Osteocyte (in vitro differentiated cells): ENCODE measurements around the gene IZUMO1. TPM values are rescaled to one million over a fixed set of nuclear protein-coding genes. Genes with fewer than 3 reads are reported as not detected.

Experiments
- DNase-seq: peaks from one replicate; pipeline ENCODE4 v3.0.0; 2021; ENCODE audit warnings: mixed read lengths; ENCODE audit not compliant: unreplicated experiment; ENCODE audit errors: extremely low spot score
- H3K27ac Mint-ChIP-seq: one replicate; pipeline ENCODE4 v1.8.0; 2021; ENCODE audit warnings: mild to moderate bottlenecking, mixed read lengths; ENCODE audit not compliant: unreplicated experiment
- H3K27me3 Mint-ChIP-seq: one replicate; pipeline ENCODE4 v1.8.0; 2021; ENCODE audit warnings: mixed read lengths; ENCODE audit not compliant: unreplicated experiment
- H3K36me3 Mint-ChIP-seq: one replicate; pipeline ENCODE4 v1.8.0; 2021; ENCODE audit warnings: mixed read lengths; ENCODE audit not compliant: unreplicated experiment
- H3K4me1 Mint-ChIP-seq: one replicate; pipeline ENCODE4 v1.8.0; 2021; ENCODE audit warnings: mixed read lengths; ENCODE audit not compliant: unreplicated experiment
- H3K4me3 Mint-ChIP-seq: one replicate; pipeline ENCODE4 v1.8.0; 2021; ENCODE audit warnings: mild to moderate bottlenecking, moderate library complexity, mixed read lengths; ENCODE audit not compliant: unreplicated experiment
- H3K9me3 Mint-ChIP-seq: one replicate; pipeline ENCODE4 v1.8.0; 2021; ENCODE audit warnings: mixed read lengths; ENCODE audit not compliant: unreplicated experiment
- total RNA-seq: library from RNA; stranded (reverse); gene quantifications from 2 replicates; pipeline ENCODE4 v1.2.1, GENCODE V29; 2021
- TF ChIP-seq, protein P1 (sequence below): fragments of 200-600 bp; sonication (generic); IDR thresholded peaks from 2 replicates; pipeline ENCODE4 v1.5.0; 2021; ENCODE audit warnings: antibody characterized with exemption, mild to moderate bottlenecking, moderate library complexity

Gene IZUMO1
- total RNA-seq, 1 donor from 2014 or later = not detected

DNA sequence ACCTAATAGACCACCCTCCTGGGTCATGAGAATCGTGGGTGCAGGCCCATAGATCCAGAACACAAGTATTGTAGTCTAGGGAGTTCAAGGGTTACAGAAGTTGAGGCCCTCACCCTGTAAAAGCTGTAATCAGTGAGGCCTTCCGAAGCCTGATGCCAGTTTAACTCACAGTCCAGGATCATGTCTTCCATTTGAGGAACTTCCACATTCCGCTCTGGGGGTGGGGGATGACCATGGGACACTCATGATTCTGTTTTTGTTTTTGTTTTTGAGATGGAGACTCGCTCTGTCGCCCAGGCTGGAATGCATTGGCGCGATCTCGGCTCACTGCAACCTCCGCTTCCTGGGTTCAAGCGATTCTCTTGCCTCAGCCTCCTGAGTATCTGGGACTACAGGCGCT, 4.6 kb downstream of the IZUMO1 start:
- TF ChIP-seq, protein P1, sequence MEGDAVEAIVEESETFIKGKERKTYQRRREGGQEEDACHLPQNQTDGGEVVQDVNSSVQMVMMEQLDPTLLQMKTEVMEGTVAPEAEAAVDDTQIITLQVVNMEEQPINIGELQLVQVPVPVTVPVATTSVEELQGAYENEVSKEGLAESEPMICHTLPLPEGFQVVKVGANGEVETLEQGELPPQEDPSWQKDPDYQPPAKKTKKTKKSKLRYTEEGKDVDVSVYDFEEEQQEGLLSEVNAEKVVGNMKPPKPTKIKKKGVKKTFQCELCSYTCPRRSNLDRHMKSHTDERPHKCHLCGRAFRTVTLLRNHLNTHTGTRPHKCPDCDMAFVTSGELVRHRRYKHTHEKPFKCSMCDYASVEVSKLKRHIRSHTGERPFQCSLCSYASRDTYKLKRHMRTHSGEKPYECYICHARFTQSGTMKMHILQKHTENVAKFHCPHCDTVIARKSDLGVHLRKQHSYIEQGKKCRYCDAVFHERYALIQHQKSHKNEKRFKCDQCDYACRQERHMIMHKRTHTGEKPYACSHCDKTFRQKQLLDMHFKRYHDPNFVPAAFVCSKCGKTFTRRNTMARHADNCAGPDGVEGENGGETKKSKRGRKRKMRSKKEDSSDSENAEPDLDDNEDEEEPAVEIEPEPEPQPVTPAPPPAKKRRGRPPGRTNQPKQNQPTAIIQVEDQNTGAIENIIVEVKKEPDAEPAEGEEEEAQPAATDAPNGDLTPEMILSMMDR = no peak
- no peaks in the 10 kb centered on the region for H3K27me3 Mint-ChIP-seq
- no peaks in the 10 kb centered on the region for H3K9me3 Mint-ChIP-seq
- H3K27ac Mint-ChIP-seq = no peak overlapping the region
- H3K4me3 Mint-ChIP-seq = no peak overlapping the region
- no peak for DNase-seq
- H3K36me3 Mint-ChIP-seq = no peaks in the 10 kb centered on the region
- H3K4me1 Mint-ChIP-seq = peaks cover 6% of the 10 kb centered on the region

DNA sequence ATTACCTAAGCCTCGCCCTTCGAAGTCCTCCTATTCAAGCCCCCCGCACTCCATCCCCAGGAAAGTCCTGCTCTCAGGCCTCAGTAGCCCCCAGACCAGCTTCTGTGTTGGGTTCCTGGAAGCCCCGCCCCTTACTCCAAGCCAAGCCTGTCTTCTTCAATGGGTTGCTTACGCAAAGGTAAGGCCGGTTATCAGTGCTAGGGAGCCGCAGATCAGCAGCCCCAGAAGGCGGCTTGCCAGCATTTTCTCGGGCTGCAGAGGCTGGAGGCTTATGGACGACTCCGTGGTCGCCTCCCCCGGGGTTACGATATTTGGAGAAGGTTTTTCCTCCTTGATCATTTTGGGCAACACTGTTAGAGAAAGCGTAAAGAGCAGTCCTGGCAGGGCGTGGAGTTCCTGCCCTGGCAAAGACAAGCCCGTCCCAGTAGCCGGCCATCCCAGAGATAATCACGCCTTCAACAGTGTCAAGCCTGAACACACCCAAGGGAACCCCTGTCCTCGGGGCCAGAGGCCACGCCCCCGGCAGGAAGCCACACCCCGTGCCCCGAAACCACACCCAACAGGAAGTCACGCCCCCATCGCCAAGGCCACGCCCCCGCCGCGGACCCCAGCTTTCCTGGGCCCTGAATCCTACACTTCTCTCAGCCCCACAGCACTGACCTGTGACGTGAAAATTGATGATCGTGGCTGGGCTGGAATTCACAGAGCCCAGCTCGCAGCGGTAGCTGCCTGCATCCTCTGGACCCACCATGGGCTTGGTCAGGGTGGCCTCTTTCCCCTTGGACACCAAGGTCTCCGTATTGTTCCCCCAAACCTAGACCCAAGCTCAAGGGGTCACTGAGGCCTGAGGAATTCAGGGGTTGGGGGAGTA, 5.3 kb downstream of the IZUMO1 start:
- Mint-ChIP-seq H3K36me3 (no peaks in the 10 kb centered on the region), H3K9me3 (no peaks in the 10 kb centered on the region), H3K27ac (no peak overlapping the region), H3K27me3 (no peaks in the 10 kb centered on the region), H3K4me3 (no peak overlapping the region), H3K4me1 (peaks cover 4% of the 10 kb centered on the region)
- TF ChIP-seq, protein P1 = no peak
- DNase-seq = no peak

DNA sequence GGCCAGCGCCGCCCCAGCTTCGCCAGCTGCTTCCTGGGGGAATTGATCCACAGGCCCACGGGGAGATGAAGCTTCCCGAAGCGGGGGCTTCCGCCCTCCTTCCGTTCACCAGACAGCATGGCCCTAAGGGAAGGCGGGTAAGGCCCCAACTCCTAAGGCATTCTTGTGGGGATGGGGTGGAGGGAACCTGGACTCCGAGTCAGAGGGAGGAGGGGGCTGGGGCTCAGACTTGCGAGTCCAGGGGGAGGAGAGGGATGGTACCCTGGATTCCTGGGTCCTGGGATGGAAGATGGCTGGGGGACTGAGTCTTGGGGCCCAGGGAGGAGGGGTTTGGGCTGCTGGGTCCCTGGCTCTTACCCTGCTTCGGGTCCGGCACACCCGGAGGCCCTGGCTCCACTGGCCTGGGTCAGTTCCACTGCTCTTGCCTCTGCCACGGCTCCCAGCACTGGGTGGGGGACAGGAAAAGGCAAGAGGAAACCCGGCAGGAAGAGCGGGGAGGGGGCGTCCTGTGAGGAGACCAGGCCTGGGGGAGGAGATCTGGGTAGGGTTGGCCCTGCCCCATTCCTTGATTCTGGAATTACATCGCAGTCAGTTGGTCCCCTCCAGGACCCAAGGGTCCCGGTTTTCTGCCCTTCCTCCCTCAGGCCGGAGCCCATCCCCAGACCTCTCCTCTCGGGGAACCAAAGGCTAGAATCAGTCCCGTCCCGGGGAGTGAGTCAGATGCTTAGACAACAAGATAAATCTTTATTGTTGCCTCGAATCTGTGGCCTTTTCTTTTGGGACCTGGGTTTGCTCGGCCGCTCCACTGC, 6.3 kb downstream of the IZUMO1 start, which contains the start of gene RASIP1:
Gene RASIP1, minus strand, starts transcription at position 447 of the 809 bp plus-strand sequence. Its CDS starts 328 bp downstream, at position 119.
- H3K4me1 Mint-ChIP-seq = peaks cover 4% of the 10 kb centered on the region
- TF ChIP-seq, protein P1 = no peak
- no peak for DNase-seq
- H3K27ac Mint-ChIP-seq = no peak within 1 kb of the TSS
- H3K27me3 Mint-ChIP-seq = no peaks in the 10 kb centered on the region
- H3K4me3 Mint-ChIP-seq = peak within 1 kb of the TSS; percentile 35
- no peaks in the 10 kb centered on the region for H3K36me3 Mint-ChIP-seq
- no peaks in the 10 kb centered on the region for H3K9me3 Mint-ChIP-seq

DNA sequence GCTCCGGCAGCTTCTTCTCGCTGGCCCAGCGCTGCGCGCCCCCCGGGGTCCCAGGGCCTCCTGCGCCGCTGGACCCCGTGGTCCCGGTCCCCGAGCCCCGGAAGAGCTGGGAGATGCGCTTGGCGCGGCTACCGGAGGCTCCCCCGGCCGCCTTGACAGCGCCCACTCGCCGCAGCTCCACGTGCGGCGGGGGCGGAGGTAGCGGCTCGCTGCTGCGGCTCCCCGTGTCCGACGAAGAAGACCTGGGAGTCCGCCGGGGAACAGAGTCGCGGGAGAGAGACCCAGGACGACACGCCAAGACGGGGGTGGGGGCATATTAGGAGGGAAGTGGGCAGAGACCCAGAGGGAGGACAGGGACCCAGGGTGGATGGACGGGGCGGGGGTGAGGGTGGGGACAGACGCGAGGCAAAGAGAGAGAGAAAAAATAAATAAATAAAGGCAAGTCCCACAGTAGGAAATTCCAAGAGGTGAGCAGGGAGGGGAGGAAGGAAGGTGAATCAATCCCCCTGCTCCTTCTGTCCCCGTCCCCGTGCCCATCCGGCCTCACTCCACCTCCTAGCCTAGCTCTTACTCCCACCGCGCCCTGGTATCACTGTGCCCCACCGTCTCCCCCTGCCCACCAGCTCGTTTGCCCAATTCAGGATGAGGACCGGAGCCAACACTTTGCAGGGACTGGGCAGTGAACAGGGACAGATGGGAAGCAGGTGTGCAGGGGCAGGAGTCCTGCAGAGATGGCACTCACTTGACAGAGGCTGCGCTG, 7.1 kb downstream of the IZUMO1 start:
- Mint-ChIP-seq H3K4me3 (peak overlapping the region; percentile 35), H3K27me3 (no peaks in the 10 kb centered on the region), H3K36me3 (no peaks in the 10 kb centered on the region)

More for the DNA sequence above, 7.1 kb downstream of the IZUMO1 start:
- Mint-ChIP-seq H3K4me1 (peaks cover 7% of the 10 kb centered on the region), H3K27ac (no peak overlapping the region), H3K9me3 (no peaks in the 10 kb centered on the region)
- TF ChIP-seq, protein P1 = no peak
- DNase-seq = no peak
